Endothelial cell of umbilical vein (primary cell): ENCODE measurements around the gene DOCK6. TPM values are rescaled to one million over a fixed set of nuclear protein-coding genes. Genes with fewer than 3 reads are reported as not detected.

ENCODE experiments used
- BruUV-seq: library from RNA; stranded (reverse); fragments of 400-500 nt; replicated peaks from 2 replicates; lab custom pipeline; 2021; lab: Mats Ljungman, UMichigan
- CTCF ChIA-PET: fragments of 300-600, 350-600 bp; sonication (Branson Sonifier 250); formaldehyde crosslinking; loops from one replicate; lab custom pipeline; 2021; ENCODE audit warnings: antibody characterized with exemption, inconsistent platforms; lab: Charles Lee
- POLR2A ChIA-PET: fragments of 300-600, 350-600 bp; sonication (Branson Sonifier 250); formaldehyde crosslinking; loops from one replicate; lab custom pipeline; 2021; ENCODE audit warnings: antibody characterized with exemption, inconsistent platforms; lab: Charles Lee
- DNase-seq: peaks from one replicate; pipeline ENCODE4 v3.0.0-alpha.2; 2011; ENCODE audit warnings: low read depth, low spot score
- FAIRE-seq: peaks from 2 replicates; lab custom pipeline; 2011; peaks lifted over from hg19 to GRCh38; lab: Jason Lieb, UNC
- H2AFZ ChIP-seq: 2 replicates; pipeline ENCODE4 v1.6.0; 2012; ENCODE audit warnings: low read depth, low read length, control low read depth, inconsistent platforms
- H3K27ac ChIP-seq: 2 replicates; pipeline ENCODE4 v1.5.1; 2011; ENCODE audit warnings: low read depth, mild to moderate bottlenecking, control low read depth, low read length, moderate library complexity; ENCODE audit not compliant: insufficient read depth
- H3K27me3 ChIP-seq, 2 experiments: 2 replicates each; pipeline versions ENCODE4 v1.6.0 to v1.6.1; 2011; ENCODE audit warnings: low read length in 2 of 2, mixed read lengths in 1 of 2; ENCODE audit not compliant: control insufficient read depth in 2 of 2, insufficient read depth in 2 of 2
- H3K36me3 ChIP-seq, 2 experiments: 2 replicates in 1 of 2; 3 replicates in 1 of 2; pipeline ENCODE4 v1.5.1; 2011; ENCODE audit warnings: low read length in 2 of 2, mild to moderate bottlenecking in 1 of 2, moderate library complexity in 1 of 2; ENCODE audit not compliant: control insufficient read depth in 2 of 2, insufficient read depth in 2 of 2; ENCODE audit errors: extremely low read depth in 1 of 2
- H3K4me1 ChIP-seq: 3 replicates; pipeline ENCODE4 v1.5.1; 2011; ENCODE audit warnings: mild to moderate bottlenecking, low read length; ENCODE audit not compliant: control insufficient read depth, insufficient read depth; ENCODE audit errors: extremely low read depth
- H3K4me2 ChIP-seq: 2 replicates; pipeline ENCODE4 v1.6.1; 2011; ENCODE audit warnings: low read length, control low read depth, mixed read lengths; ENCODE audit not compliant: insufficient read depth
- H3K4me3 ChIP-seq, 3 experiments: fragments of 200-600 bp in 1 of 3; sonication (generic), shearing (Covaris generic) in 1 of 3; replicated peaks in 1 of 3; 2 replicates each; pipeline ENCODE4 v1.5.1; 2011 to 2016; ENCODE audit warnings: control low read depth in 3 of 3, low read length in 3 of 3, mild to moderate bottlenecking in 2 of 3, inconsistent platforms in 1 of 3, low read depth in 1 of 3, moderate library complexity in 1 of 3; ENCODE audit not compliant: insufficient read depth in 1 of 3
- H3K79me2 ChIP-seq: 2 replicates; pipeline ENCODE4 v1.6.0; 2012; ENCODE audit warnings: low read length, inconsistent platforms; ENCODE audit not compliant: control insufficient read depth, insufficient read depth
- H3K9ac ChIP-seq: replicated peaks from 2 replicates; pipeline ENCODE3; 2011; ENCODE audit warnings: low read length, control low read depth; ENCODE audit not compliant: insufficient read depth; ENCODE audit errors: extremely low read depth
- H3K9me1 ChIP-seq: replicated peaks from 3 replicates; pipeline ENCODE4 v1.6.0; 2011; ENCODE audit warnings: mild to moderate bottlenecking, low read length; ENCODE audit not compliant: control insufficient read depth, insufficient read depth; ENCODE audit errors: extremely low read depth
- H3K9me3 ChIP-seq: replicated peaks from 2 replicates; pipeline ENCODE4 v1.5.1; 2012; ENCODE audit warnings: low read length, inconsistent platforms; ENCODE audit not compliant: control insufficient read depth, insufficient read depth
- H4K20me1 ChIP-seq: replicated peaks from 2 replicates; pipeline ENCODE3; 2011; ENCODE audit warnings: mild to moderate bottlenecking, low read length; ENCODE audit not compliant: control insufficient read depth, insufficient read depth; ENCODE audit errors: extremely low read depth
- EZH2 ChIP-seq: IDR thresholded peaks from 2 replicates; pipeline ENCODE4 v1.6.1; 2012; ENCODE audit warnings: borderline replicate concordance, low read depth, mild to moderate bottlenecking, moderate library complexity, low read length, inconsistent platforms; ENCODE audit not compliant: severe bottlenecking
- FOS ChIP-seq: IDR thresholded peaks from 2 replicates; pipeline ENCODE4 v1.6.1; 2011; ENCODE audit warnings: mild to moderate bottlenecking, low read length, moderate library complexity, borderline replicate concordance; ENCODE audit not compliant: insufficient read depth
- GATA2 ChIP-seq: IDR thresholded peaks from 2 replicates; pipeline ENCODE4 v1.7.0; 2011; ENCODE audit warnings: low read depth, mild to moderate bottlenecking, moderate library complexity, mixed read lengths, low read length; ENCODE audit not compliant: insufficient read length, insufficient read depth
- JUN ChIP-seq: IDR thresholded peaks from 2 replicates; pipeline ENCODE4 v1.6.1; 2011; ENCODE audit warnings: borderline replicate concordance, low read depth; ENCODE audit not compliant: insufficient read length, insufficient read depth
- MAX ChIP-seq: IDR thresholded peaks from 2 replicates; pipeline ENCODE4 v1.6.1; 2011; ENCODE audit not compliant: insufficient read depth, insufficient read length
- MYC ChIP-seq: IDR thresholded peaks from one replicate; pipeline ENCODE4 v1.6.1; 2011; ENCODE audit warnings: mild to moderate bottlenecking, low read depth, low read length
- POLR2A ChIP-seq: IDR thresholded peaks from 2 replicates; pipeline ENCODE4 v1.6.1; 2012; ENCODE audit warnings: low read depth, mild to moderate bottlenecking, control low read depth, low read length
- POLR2AphosphoS5 ChIP-seq: IDR thresholded peaks from 2 replicates; pipeline ENCODE4 v1.6.1; 2012; ENCODE audit warnings: low read depth, mild to moderate bottlenecking, control low read depth, low read length, moderate library complexity; ENCODE audit not compliant: insufficient read depth
- dilution Hi-C: fragments of 300-500 bp; cut with MboI; formaldehyde crosslinking; loops from one replicate; pipeline ENCODE4 v1.15.0; 2019; ENCODE audit warnings: low sequenced_read_pairs; ENCODE audit not compliant: extremely low pct_ligation_motif_present
- intact Hi-C: fragments of 100-400 bp; cut with micrococcal nuclease; formaldehyde crosslinking; loops from one replicate; pipeline ENCODE4 v1.10.0; 2022
- polyA plus RNA-seq, 4 experiments: library from polyadenylated mRNA; depleted of rRNA in 3 of 4; stranded (reverse) in 3 of 4; unstranded in 1 of 4; fragments of >200 nt; gene quantifications; 2 replicates each; pipeline versions ENCODE4 v1.2.1 to v1.2.3, GENCODE V29; 2011 to 2012; ENCODE audit warnings: missing spikeins in 1 of 4
- total RNA-seq: library from RNA; stranded (reverse); gene quantifications from 2 replicates; pipeline ENCODE4 v1.2.3, GENCODE V29; 2021
- TF ChIP-seq, protein P1 (sequence below), 2 donors: IDR thresholded peaks; 1 replicate in 1 of 2; 2 replicates in 1 of 2; pipeline ENCODE4 v1.5.1; 2011; ENCODE audit warnings: low read length in 2 of 2, mild to moderate bottlenecking in 2 of 2, moderate library complexity in 2 of 2, control low read depth in 1 of 2, inconsistent platforms in 1 of 2, low read depth in 1 of 2; ENCODE audit not compliant: insufficient read depth in 1 of 2; ENCODE audit errors: extremely low read depth in 1 of 2

Gene DOCK6
- total and polyA plus RNA-seq, 2 donors (not counting 3 experiments of a cell fraction or from before 2014, with no cell fraction given) = 126 to 334 TPM

DNA sequence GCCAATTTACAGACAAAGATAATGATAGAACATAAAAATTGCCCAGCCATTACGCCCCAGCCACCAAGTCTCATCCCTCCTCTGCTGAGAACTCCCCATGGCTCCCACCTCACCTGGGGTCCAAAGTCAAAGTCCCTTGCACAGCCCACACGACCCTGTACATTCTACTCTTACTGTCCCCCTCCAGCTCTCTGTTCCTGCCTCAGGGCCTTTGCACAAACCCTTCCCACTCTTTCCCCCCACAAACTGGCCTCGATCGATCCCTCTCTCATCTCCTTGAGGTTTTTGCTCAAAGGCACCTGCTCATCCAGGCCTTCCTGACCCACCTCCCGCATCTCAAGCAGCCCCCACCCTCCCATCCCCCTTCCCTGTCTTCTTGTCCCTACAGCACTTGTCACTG lies 1.3 kb downstream of the DOCK6 start:
- Histone ChIP-seq H4K20me1 (no peaks in the 10 kb centered on the region), H3K27me3 (no peaks in the 10 kb centered on the region), H3K27ac (no peak overlapping the region), H2AFZ (no peak overlapping the region), H3K4me2 (peak overlapping the region; percentile 64), H3K79me2 (peaks cover 43% of the 10 kb centered on the region), H3K36me3 (no peaks in the 10 kb centered on the region), H3K4me3 (peak overlapping the region; percentile 56 to 79 (median 57)), H3K9me3 (no peaks in the 10 kb centered on the region), H3K9me1 (no peaks in the 10 kb centered on the region), H3K9ac (no peak overlapping the region), H3K4me1 (peaks cover 30% of the 10 kb centered on the region)
- TF ChIP-seq, protein P1, sequence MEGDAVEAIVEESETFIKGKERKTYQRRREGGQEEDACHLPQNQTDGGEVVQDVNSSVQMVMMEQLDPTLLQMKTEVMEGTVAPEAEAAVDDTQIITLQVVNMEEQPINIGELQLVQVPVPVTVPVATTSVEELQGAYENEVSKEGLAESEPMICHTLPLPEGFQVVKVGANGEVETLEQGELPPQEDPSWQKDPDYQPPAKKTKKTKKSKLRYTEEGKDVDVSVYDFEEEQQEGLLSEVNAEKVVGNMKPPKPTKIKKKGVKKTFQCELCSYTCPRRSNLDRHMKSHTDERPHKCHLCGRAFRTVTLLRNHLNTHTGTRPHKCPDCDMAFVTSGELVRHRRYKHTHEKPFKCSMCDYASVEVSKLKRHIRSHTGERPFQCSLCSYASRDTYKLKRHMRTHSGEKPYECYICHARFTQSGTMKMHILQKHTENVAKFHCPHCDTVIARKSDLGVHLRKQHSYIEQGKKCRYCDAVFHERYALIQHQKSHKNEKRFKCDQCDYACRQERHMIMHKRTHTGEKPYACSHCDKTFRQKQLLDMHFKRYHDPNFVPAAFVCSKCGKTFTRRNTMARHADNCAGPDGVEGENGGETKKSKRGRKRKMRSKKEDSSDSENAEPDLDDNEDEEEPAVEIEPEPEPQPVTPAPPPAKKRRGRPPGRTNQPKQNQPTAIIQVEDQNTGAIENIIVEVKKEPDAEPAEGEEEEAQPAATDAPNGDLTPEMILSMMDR (IDR thresholded peaks at IDR 0.05; ENCODE audit: extremely low read depth in 1 of 2, insufficient read depth in 1 of 2, low read depth in 1 of 2, low read length in 2 of 2) = no peak
- no peak for TF ChIP-seq MYC
- no peak for TF ChIP-seq POLR2AphosphoS5
- DNase-seq = no peak
- intact Hi-C loops = no loop called here
- BruUV-seq = no TSS peak
- FAIRE-seq = no peak
- ChIA-PET POLR2A (no interaction called here), CTCF (interaction anchor here (1.0 to 1.6 kb wide), 3 partner anchors 18 to 33 kb away, joined by 3 to 6 read pairs (median 4); no protein-coding TSS in a partner anchor)
- dilution Hi-C loops = no loop called here

DNA sequence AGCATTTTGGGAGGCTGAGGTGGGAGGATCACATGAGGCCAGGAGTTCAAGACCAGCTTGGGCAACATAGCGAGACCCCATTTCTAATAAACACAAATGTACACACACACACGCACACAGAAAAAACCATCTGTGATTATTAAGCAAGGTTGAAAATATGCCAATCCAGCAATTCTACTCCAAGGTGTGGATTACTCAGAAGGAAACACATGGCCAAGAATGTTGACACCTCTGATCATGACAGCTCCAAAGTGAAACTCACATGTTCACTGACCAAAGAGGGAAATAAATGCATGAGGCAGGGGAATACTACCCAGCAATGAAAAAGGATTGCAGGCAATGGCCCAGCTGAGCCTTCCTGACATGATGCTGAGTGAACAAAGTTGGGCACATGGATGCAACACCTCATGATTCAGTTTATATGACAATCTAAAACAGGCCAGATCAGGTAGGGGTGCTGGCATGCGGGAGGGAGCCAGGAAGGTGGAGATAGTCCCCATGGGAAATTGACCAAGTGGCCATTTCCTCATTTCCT lies 4.4 kb downstream of the DOCK6 start:
- dilution Hi-C loops (no loop called here), intact Hi-C loops (no loop called here)
- Histone ChIP-seq H4K20me1 (no peaks in the 10 kb centered on the region), H3K4me2 (no peak overlapping the region), H3K4me1 (peaks cover 19% of the 10 kb centered on the region), H3K9me1 (no peaks in the 10 kb centered on the region), H3K27ac (no peak overlapping the region), H3K79me2 (peaks cover 60% of the 10 kb centered on the region), H3K9ac (no peak overlapping the region), H3K4me3 (no peak overlapping the region), H3K36me3 (peaks cover 0 to 4% of the 10 kb centered on the region in 2 experiments), H2AFZ (no peak overlapping the region), H3K27me3 (no peaks in the 10 kb centered on the region), H3K9me3 (no peaks in the 10 kb centered on the region)
- POLR2A ChIA-PET = no interaction called here
- CTCF ChIA-PET = interaction anchor here (1.0 kb wide), 1 partner anchor 14 kb away, joined by 4 read pairs; no protein-coding TSS in a partner anchor
- FAIRE-seq = peak; percentile 61
- no TSS peak for BruUV-seq
- TF ChIP-seq MAX = no peak
- TF ChIP-seq POLR2AphosphoS5 = no peak
- no peak for TF ChIP-seq GATA2
- TF ChIP-seq, protein P1 (IDR thresholded peaks at IDR 0.05; ENCODE audit: extremely low read depth in 1 of 2, insufficient read depth in 1 of 2, low read depth in 1 of 2, low read length in 2 of 2) = no peak
- TF ChIP-seq POLR2A = no peak
- no peak for TF ChIP-seq JUN
- TF ChIP-seq FOS = no peak
- TF ChIP-seq EZH2 = no peak
- TF ChIP-seq MYC = no peak
- DNase-seq = no peak
